Mesothelial cell of epicardium (in vitro differentiated cells): ENCODE results near the gene VPS8. TPM values are rescaled to one million over a fixed set of nuclear protein-coding genes. Genes with fewer than 3 reads are reported as not detected.

Experiments
- DNase-seq, 2 experiments: peaks; one replicate each; pipeline ENCODE4 v3.0.0; 2021; ENCODE audit warnings: low spot score in 2 of 2; ENCODE audit not compliant: unreplicated experiment in 2 of 2
- H3K27ac Mint-ChIP-seq: 2 replicates; pipeline ENCODE4 v1.8.0; 2021; ENCODE audit warnings: mixed read lengths
- H3K27me3 Mint-ChIP-seq: 2 replicates; pipeline ENCODE4 v1.8.0; 2021; ENCODE audit warnings: low read depth, mixed read lengths
- H3K36me3 Mint-ChIP-seq: 2 replicates; pipeline ENCODE4 v1.8.0; 2021; ENCODE audit warnings: mixed read lengths
- H3K4me1 Mint-ChIP-seq: 2 replicates; pipeline ENCODE4 v1.8.0; 2021; ENCODE audit warnings: mixed read lengths
- H3K4me3 Mint-ChIP-seq: 2 replicates; pipeline ENCODE4 v1.8.0; 2021; ENCODE audit warnings: mild to moderate bottlenecking, moderate library complexity, mixed read lengths
- H3K9me3 Mint-ChIP-seq: 2 replicates; pipeline ENCODE4 v1.8.0; 2021; ENCODE audit warnings: mixed read lengths
- total RNA-seq: library from RNA; stranded (reverse); gene quantifications from 3 replicates; pipeline ENCODE4 v1.2.1, GENCODE V29; 2021
- TF ChIP-seq, protein P1 (sequence below): fragments of 200-600 bp; sonication (generic); IDR thresholded peaks from one replicate; pipeline ENCODE4 v1.5.0; 2021; ENCODE audit warnings: antibody characterized with exemption; ENCODE audit not compliant: unreplicated experiment

The VPS8 gene
- total RNA-seq, 1 donor from 2014 or later = 82.4 TPM

DNA sequence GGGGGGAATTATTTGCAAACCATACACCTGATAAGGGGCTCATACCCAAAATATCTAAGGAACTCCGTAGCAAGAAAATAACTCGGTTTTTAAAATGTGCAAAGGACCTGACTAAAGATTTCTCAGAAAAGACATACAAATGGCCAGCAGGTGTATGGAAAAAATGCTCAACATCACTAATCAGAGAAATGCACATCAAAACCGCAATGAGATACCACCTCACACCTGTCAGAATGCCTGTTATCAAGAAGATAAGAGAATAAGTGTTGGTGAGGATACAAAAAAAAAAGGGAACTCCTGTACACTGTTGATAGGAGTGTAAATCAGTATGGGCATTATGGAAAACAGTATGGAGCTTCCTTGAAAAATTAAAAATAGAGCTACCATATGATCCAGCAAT lies 251.5 kb downstream of the VPS8 start:
- Mint-ChIP-seq H3K9me3 (peaks cover 22% of the 10 kb centered on the region), H3K27me3 (no peaks in the 10 kb centered on the region), H3K27ac (no peak overlapping the region), H3K4me3 (no peak overlapping the region), H3K36me3 (peaks cover 7% of the 10 kb centered on the region), H3K4me1 (no peaks in the 10 kb centered on the region)
- no peak for DNase-seq
- TF ChIP-seq, protein P1, sequence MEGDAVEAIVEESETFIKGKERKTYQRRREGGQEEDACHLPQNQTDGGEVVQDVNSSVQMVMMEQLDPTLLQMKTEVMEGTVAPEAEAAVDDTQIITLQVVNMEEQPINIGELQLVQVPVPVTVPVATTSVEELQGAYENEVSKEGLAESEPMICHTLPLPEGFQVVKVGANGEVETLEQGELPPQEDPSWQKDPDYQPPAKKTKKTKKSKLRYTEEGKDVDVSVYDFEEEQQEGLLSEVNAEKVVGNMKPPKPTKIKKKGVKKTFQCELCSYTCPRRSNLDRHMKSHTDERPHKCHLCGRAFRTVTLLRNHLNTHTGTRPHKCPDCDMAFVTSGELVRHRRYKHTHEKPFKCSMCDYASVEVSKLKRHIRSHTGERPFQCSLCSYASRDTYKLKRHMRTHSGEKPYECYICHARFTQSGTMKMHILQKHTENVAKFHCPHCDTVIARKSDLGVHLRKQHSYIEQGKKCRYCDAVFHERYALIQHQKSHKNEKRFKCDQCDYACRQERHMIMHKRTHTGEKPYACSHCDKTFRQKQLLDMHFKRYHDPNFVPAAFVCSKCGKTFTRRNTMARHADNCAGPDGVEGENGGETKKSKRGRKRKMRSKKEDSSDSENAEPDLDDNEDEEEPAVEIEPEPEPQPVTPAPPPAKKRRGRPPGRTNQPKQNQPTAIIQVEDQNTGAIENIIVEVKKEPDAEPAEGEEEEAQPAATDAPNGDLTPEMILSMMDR = no peak

DNA sequence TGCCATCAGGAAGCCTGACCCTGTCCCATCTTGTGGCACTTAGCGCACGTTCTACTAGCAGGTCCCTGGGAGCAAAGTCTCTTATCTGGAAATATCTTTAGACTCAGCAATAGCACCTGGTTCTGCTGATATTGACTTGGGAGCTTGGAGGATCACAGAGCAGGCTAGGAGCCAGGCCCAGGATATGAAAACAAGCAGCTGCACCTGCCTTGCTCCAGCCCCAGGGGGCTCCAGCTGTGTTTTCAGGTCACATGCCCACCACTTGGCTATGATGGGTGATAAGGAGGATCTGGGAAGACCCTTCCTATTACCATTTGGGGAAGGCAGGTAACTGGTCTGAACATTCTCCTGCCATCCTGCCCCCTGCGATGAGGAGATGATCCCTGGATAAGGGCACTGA lies 253.1 kb downstream of the VPS8 start:
- Mint-ChIP-seq H3K4me3 (no peak overlapping the region), H3K4me1 (no peaks in the 10 kb centered on the region), H3K9me3 (peaks cover 10% of the 10 kb centered on the region), H3K27ac (no peak overlapping the region), H3K27me3 (no peaks in the 10 kb centered on the region), H3K36me3 (peaks cover 4% of the 10 kb centered on the region)
- no peak for DNase-seq
- TF ChIP-seq, protein P1 = no peak

DNA sequence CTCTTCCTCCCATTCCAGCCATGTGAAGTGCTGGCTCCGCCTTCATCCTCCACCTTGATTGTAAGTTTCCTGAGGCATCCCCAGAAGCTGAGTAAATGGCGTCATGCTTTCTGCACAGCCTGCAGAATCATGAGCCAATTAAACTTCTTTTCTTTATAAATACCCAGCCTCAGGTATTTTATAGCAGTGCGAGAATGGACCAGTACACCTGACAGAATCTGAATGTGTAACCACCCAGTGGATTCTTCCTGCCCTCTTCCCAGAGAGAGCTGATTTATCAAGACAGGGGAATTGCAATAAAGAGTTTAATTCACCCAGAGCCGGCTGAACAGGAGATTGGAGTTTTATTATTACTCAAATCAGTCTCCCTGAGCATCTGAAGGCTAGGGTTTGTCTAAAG lies 254.3 kb downstream of the VPS8 start:
- Mint-ChIP-seq H3K9me3 (peaks cover 4% of the 10 kb centered on the region), H3K4me3 (no peak overlapping the region), H3K27ac (no peak overlapping the region), H3K27me3 (no peaks in the 10 kb centered on the region), H3K4me1 (peaks cover 4% of the 10 kb centered on the region), H3K36me3 (no peaks in the 10 kb centered on the region)
- DNase-seq = no peak
- TF ChIP-seq, protein P1 = no peak

DNA sequence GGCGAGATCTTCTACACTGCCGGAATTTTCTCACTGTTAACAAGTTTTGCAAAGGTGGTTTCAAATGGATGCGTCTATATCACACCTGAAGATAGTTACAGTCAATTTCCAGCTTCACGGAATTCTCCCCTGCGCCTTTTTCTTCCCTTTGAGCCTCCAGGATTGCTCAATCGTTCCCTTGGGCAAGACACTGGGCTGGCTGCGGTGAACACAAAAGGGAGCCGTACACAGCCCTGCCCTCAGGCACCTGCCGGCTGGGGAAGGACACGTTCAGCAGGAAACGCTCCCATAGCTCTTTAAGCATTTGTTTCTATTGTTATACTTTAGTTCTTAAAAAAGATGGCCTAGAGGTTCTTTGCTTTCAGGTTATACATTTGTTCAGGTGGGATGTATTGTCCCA lies 255.2 kb downstream of the VPS8 start:
- Mint-ChIP-seq H3K9me3 (no peaks in the 10 kb centered on the region), H3K27me3 (no peaks in the 10 kb centered on the region), H3K4me3 (no peak overlapping the region), H3K27ac (no peak overlapping the region), H3K4me1 (peaks cover 4% of the 10 kb centered on the region), H3K36me3 (no peaks in the 10 kb centered on the region)
- TF ChIP-seq, protein P1 = no peak
- no peak for DNase-seq

DNA sequence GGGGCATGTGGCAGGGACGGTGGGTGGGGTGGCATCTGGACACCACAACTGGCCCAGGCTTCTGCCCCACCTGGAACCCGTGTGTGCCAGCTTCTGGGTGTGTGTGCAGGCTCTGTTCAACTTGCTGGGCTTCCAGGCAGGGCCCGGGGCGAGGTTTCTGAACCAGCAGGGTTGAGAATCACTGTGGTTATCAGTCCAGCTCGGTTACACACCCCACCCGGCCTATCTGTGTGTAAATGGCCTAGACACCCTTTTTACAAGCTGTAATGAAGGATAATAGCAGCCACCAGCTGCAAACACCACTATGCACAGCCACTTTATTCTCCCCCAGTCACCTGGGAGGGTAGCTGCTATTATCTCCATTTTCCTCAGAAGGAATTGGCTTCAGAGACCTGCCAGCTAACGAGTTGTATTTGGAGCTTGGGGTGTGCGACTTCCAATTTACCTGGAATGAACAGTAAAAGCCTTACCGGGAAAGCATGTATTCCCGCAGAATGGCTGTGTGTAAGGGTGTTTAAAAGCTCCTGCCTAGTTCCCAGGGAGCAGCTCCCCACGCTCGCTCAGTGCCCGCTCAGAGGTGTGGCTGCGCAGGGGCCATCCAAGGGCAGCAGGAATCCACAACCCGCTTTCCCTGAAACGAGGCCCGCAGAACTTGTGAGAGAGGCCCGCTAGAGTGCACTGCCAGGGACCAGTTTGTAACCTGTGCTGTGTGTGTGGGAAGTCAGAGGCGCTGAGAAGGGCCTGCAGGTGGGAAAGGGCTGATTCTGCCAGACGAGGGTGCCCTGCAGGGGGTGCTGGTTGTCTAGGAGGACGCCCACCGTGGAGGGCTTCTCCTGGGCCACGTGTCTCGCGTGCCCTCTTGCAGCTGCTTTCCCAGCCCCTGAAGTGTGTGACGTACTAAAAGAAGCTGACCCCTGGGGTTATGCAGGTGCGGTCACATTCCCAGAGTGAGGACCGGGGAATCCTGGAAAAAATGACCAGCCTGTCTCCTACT lies 257.4 kb downstream of the VPS8 start:
- no peak overlapping the region for H3K27ac Mint-ChIP-seq
- H3K36me3 Mint-ChIP-seq = no peaks in the 10 kb centered on the region
- H3K27me3 Mint-ChIP-seq = no peaks in the 10 kb centered on the region
- no peak overlapping the region for H3K4me3 Mint-ChIP-seq
- peaks cover 4% of the 10 kb centered on the region for H3K4me1 Mint-ChIP-seq
- TF ChIP-seq, protein P1 = no peak
- no peaks in the 10 kb centered on the region for H3K9me3 Mint-ChIP-seq
- no peak for DNase-seq
